Stimulated activated naive CD8-positive, alpha-beta T cell treated with anti-CD3 and anti-CD28 coated beads, Interleukin-15, amount 100 ng/mL, for 72 hours (primary cell): ENCODE results near the gene CCDC85B.

Experiments
- ATAC-seq: fragments of 150-1000 bp; cut with Tn5 transposase; 2 replicates; pipeline ENCODE4 v1.10.0; 2021; ENCODE audit warnings: mild to moderate bottlenecking, moderate library complexity
- DNase-seq, 2 donors: peaks; one replicate each; pipeline ENCODE4 v3.0.0; 2021 to 2022
- H3K27ac Mint-ChIP-seq, 2 donors: one replicate each; pipeline ENCODE4 v1.8.0; 2022; ENCODE audit warnings: mild to moderate bottlenecking in 2 of 2, mixed read lengths in 2 of 2, moderate library complexity in 2 of 2
- H3K27me3 Mint-ChIP-seq: one replicate; pipeline ENCODE4 v1.8.0; 2022; ENCODE audit warnings: mixed read lengths
- H3K4me1 Mint-ChIP-seq: one replicate; pipeline ENCODE4 v1.8.0; 2022; ENCODE audit warnings: mild to moderate bottlenecking, mixed read lengths
- H3K4me3 Mint-ChIP-seq, 2 donors: one replicate each; pipeline ENCODE4 v1.8.0; 2022; ENCODE audit warnings: mild to moderate bottlenecking in 2 of 2, mixed read lengths in 2 of 2, moderate library complexity in 1 of 2
- H3K9me3 Mint-ChIP-seq, 2 donors: one replicate each; pipeline ENCODE4 v1.8.0; 2022; ENCODE audit warnings: mixed read lengths in 2 of 2

The CCDC85B gene

GRCh38 chr11:65900125-65900898 is 9.8 kb downstream of the CCDC85B start, which contains the start of gene FOSL1:
Gene FOSL1, minus strand, starts transcription at chr11:65900388. Its CDS starts 49 bp downstream, at chr11:65900339.
- Mint-ChIP-seq H3K4me1 (peaks cover 51% of the 10 kb centered on the region), H3K27me3 (peaks cover 15% of the 10 kb centered on the region), H3K9me3 (no peaks in the 10 kb centered on the region), H3K4me3 (peak within 1 kb of the TSS; percentile 93 to 97), H3K27ac (peak within 1 kb of the TSS; percentile 86 to 98)
- peak; percentile 93 to 97 for DNase-seq
- ATAC-seq = peak; percentile 91

DNA sequence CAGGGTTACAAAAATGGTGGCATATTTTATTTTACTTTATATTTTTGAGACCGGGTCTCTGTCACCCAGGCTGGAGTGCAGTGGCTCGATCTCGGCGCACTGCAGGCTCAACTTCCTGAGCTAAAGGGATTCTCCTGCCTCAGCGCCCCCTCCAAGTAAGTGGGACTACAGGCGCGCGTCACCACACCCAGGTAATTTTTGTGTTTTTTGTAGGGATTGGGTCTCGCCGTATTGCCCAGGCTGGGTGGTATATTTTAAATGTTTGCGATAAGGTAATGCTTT is 10.4 kb downstream of the CCDC85B start:
- H3K27ac Mint-ChIP-seq = peak overlapping the region in 1 of 2 donors; percentile 67
- peaks cover 15% of the 10 kb centered on the region for H3K27me3 Mint-ChIP-seq
- no peak for DNase-seq
- H3K4me3 Mint-ChIP-seq = peak overlapping the region; percentile 72 to 76
- ATAC-seq = no peak
- H3K9me3 Mint-ChIP-seq = no peaks in the 10 kb centered on the region
- H3K4me1 Mint-ChIP-seq = peaks cover 46% of the 10 kb centered on the region

- DNase-seq (no peak), ATAC-seq (no peak)
- peaks cover 24% of the 10 kb centered on the region for H3K4me1 Mint-ChIP-seq
- H3K9me3 Mint-ChIP-seq = no peaks in the 10 kb centered on the region
- no peak overlapping the region for H3K27ac Mint-ChIP-seq
- no peak overlapping the region for H3K4me3 Mint-ChIP-seq
- H3K27me3 Mint-ChIP-seq = peaks cover 15% of the 10 kb centered on the region
These were observed 12.6 kb downstream of the CCDC85B start for GRCh38 chr11:65903068-65903481.

GRCh38 chr11:65903715-65904114 is 13.2 kb downstream of the CCDC85B start:
- no peaks in the 10 kb centered on the region for H3K9me3 Mint-ChIP-seq
- H3K4me3 Mint-ChIP-seq = no peak overlapping the region
- H3K27me3 Mint-ChIP-seq = peaks cover 15% of the 10 kb centered on the region
- H3K27ac Mint-ChIP-seq = no peak overlapping the region
- peaks cover 18% of the 10 kb centered on the region for H3K4me1 Mint-ChIP-seq
- DNase-seq = no peak
- ATAC-seq = no peak

GRCh38 chr11:65906602-65907001 is 16.1 kb downstream of the CCDC85B start:
- ATAC-seq (no peak), DNase-seq (no peak)
- Mint-ChIP-seq H3K27me3 (peaks cover 15% of the 10 kb centered on the region), H3K4me1 (peaks cover 13% of the 10 kb centered on the region), H3K27ac (peak overlapping the region in 1 of 2 donors; percentile 16), H3K4me3 (no peak overlapping the region), H3K9me3 (no peaks in the 10 kb centered on the region)

- no peak overlapping the region for H3K4me3 Mint-ChIP-seq
- H3K27ac Mint-ChIP-seq = no peak overlapping the region
- no peaks in the 10 kb centered on the region for H3K9me3 Mint-ChIP-seq
- DNase-seq (no peak), ATAC-seq (no peak)
- H3K27me3 Mint-ChIP-seq = peaks cover 10% of the 10 kb centered on the region
- H3K4me1 Mint-ChIP-seq = peaks cover 7% of the 10 kb centered on the region
These were observed 17.4 kb downstream of the CCDC85B start for GRCh38 chr11:65907878-65908277.

DNA sequence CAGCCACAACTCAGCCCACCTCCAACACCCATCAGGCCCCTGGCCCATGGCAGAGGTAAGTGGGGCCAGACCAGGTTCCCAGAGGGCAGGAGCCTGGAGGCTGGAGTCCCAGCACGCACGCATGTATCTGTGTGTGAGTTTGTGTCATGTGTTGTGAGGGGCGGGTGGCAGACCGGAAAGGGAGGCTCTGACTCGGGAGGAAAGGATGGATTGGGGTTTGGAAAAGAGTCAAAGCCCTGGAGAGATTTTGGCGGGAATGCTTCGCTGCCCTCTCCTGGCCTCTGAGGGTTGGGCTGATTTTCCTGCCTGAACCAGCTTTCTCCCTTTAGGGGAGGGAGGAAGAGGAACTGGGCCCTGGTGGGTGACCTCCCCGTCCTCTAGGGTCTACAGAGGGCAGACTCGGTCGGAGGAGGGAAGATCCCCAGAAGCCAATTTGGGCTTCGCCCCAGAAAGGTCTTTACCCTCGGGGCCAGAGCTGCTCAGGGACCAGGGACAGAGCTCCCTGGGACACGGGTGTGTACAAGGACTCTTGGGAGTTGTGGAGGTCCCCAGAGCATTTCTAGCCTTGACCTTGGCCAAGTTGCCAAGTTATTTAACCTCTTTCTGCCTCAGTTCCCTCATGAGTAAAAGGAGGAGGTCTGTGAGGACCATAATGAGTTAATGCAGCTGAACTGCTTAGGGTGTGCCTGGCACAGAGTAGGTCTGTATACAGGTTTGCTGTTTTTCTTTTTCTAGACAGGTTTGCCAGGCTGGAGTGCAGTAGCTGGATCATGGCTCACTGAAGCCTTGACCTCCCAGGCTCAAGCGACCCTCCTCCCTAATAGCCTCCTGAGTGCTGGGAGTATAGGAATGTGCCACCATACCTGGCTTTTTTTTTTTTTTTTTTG is 21.5 kb downstream of the CCDC85B start:
- peaks cover 32% of the 10 kb centered on the region for H3K4me1 Mint-ChIP-seq
- DNase-seq (no peak), ATAC-seq (peak; percentile 26)
- no peaks in the 10 kb centered on the region for H3K27me3 Mint-ChIP-seq
- no peak overlapping the region for H3K4me3 Mint-ChIP-seq
- H3K9me3 Mint-ChIP-seq = no peaks in the 10 kb centered on the region
- H3K27ac Mint-ChIP-seq = no peak overlapping the region

DNA sequence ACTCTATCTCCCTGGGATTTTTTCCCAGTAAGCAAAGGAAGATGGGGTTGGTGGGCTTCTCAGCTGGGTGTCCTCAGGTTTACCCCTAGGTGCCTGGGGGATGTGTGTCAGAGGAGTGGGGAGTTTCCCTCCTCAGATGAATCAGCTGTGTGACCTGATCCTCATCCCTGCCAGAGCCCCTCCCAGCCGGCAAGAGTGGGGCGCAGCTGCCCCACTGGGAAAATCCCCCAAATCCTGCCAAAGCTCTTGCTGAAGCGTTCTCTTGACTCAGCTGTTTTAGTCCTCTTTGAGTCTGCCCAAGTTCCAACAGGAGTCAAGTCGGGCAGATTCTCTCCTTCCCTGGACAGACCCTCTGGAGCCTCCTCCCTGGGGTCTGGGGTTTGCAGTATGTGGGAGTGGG is 22.4 kb downstream of the CCDC85B start:
- Mint-ChIP-seq H3K9me3 (no peaks in the 10 kb centered on the region), H3K27ac (no peak overlapping the region), H3K27me3 (no peaks in the 10 kb centered on the region), H3K4me3 (no peak overlapping the region), H3K4me1 (peaks cover 39% of the 10 kb centered on the region)
- DNase-seq (no peak), ATAC-seq (no peak)

- Mint-ChIP-seq H3K27me3 (no peaks in the 10 kb centered on the region), H3K9me3 (no peaks in the 10 kb centered on the region), H3K4me3 (no peak overlapping the region), H3K27ac (no peak overlapping the region), H3K4me1 (peaks cover 38% of the 10 kb centered on the region)
- DNase-seq = no peak
- no peak for ATAC-seq
These were observed 24.8 kb downstream of the CCDC85B start for GRCh38 chr11:65915101-65915820.

- Mint-ChIP-seq H3K27me3 (no peaks in the 10 kb centered on the region), H3K27ac (no peak overlapping the region), H3K4me3 (no peak overlapping the region), H3K4me1 (peaks cover 43% of the 10 kb centered on the region), H3K9me3 (no peaks in the 10 kb centered on the region)
- DNase-seq (no peak), ATAC-seq (no peak)
These were observed 25.4 kb downstream of the CCDC85B start for GRCh38 chr11:65915821-65916251.

DNA sequence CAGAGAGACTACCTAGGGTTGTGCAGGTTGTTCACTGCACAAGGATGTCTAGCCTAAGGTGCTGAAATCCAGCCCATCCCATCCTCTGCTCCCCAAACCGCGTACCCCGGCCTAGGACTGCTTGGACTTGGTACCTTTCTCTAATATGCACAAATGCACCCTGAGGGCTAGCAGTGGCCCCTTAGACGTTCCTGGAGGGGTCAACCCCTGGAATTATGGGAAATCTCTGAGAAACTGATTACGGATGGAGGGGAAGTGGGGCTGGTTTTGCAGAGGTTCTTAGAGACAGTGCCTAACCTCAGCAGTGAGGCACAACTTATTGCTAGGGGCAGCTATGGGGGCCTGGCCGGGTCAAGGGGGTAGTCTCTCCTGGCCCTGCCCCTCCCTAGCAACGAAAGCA is 25.9 kb downstream of the CCDC85B start:
- DNase-seq (no peak), ATAC-seq (no peak)
- Mint-ChIP-seq H3K4me1 (peaks cover 45% of the 10 kb centered on the region), H3K27me3 (no peaks in the 10 kb centered on the region), H3K9me3 (no peaks in the 10 kb centered on the region), H3K27ac (peak overlapping the region; percentile 13 to 22), H3K4me3 (peak overlapping the region in 1 of 2 donors; percentile 79)

DNA sequence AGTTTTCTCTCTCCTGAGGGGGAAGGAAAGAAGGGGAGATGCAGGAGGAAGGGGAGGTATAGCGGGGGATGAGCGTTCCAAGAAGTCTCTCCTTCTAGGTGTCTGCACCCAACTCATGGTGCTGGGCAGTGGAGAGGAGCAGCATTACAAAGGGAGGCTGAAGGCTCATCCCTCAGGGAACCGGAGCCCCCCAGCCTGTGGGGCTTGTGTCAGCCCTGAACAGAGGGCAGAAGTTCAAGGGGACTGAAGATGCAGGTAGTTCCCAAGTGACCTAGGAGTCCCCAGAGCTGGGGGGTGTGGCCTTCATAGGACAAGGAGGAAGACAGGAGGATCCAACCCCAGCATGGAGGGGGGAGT is 26.6 kb downstream of the CCDC85B start:
- DNase-seq (no peak), ATAC-seq (no peak)
- peaks cover 52% of the 10 kb centered on the region for H3K4me1 Mint-ChIP-seq
- no peaks in the 10 kb centered on the region for H3K9me3 Mint-ChIP-seq
- peak overlapping the region; percentile 64 to 79 for H3K4me3 Mint-ChIP-seq
- no peaks in the 10 kb centered on the region for H3K27me3 Mint-ChIP-seq
- H3K27ac Mint-ChIP-seq = no peak overlapping the region

- peaks cover 57% of the 10 kb centered on the region for H3K4me1 Mint-ChIP-seq
These were observed 27.1 kb downstream of the CCDC85B start for GRCh38 chr11:65917434-65918210.

GRCh38 chr11:65918211-65919140 is 28.0 kb downstream of the CCDC85B start, which contains the start of gene C11orf68:
Gene C11orf68, minus strand, starts transcription at chr11:65919062. Its CDS starts 31 bp downstream, at chr11:65919031.
- peaks cover 57% of the 10 kb centered on the region for H3K4me1 Mint-ChIP-seq
- DNase-seq = no peak
- H3K27ac Mint-ChIP-seq = peak within 1 kb of the TSS; percentile 95 to 97
- no peaks in the 10 kb centered on the region for H3K9me3 Mint-ChIP-seq
- peak within 1 kb of the TSS; percentile 88 to 98 for H3K4me3 Mint-ChIP-seq
- ATAC-seq = peak; percentile 71
- no peaks in the 10 kb centered on the region for H3K27me3 Mint-ChIP-seq

More at GRCh38 chr11:65917434-65918210, 27.1 kb downstream of the CCDC85B start:
- ATAC-seq (no peak), DNase-seq (no peak)
- Mint-ChIP-seq H3K9me3 (no peaks in the 10 kb centered on the region), H3K4me3 (peak overlapping the region; percentile 83 to 89), H3K27ac (no peak overlapping the region), H3K27me3 (no peaks in the 10 kb centered on the region)
